DOHH2 (cell line): Measurements from ENCODE around the gene DNPH1.

Source experiments
- H3F3A ChIP-seq: fragments of 200-600 bp; sonication (generic), shearing (Covaris generic); 2 replicates; pipeline ENCODE4 v1.6.0; 2016; ENCODE audit warnings: antibody characterized with exemption, mild to moderate bottlenecking; ENCODE audit not compliant: control insufficient read depth, insufficient read depth
- H3K27ac ChIP-seq: fragments of 200-600 bp; sonication (generic); 2 replicates; pipeline ENCODE4 v1.5.1; 2014; ENCODE audit warnings: low read depth, mild to moderate bottlenecking, low read length, moderate library complexity
- H3K27me3 ChIP-seq: fragments of 200-600 bp; sonication (generic); 2 replicates; pipeline ENCODE4 v1.6.1; 2014; ENCODE audit warnings: mild to moderate bottlenecking, low read length, mixed read lengths; ENCODE audit not compliant: control insufficient read depth
- H3K36me3 ChIP-seq: fragments of 200-600 bp; sonication (generic); 2 replicates; pipeline ENCODE4 v1.6.1; 2014; ENCODE audit warnings: mild to moderate bottlenecking, low read length, moderate library complexity, mixed read lengths; ENCODE audit not compliant: control insufficient read depth
- H3K4me1 ChIP-seq: fragments of 200-600 bp; sonication (generic); 2 replicates; pipeline ENCODE4 v1.6.1; 2014; ENCODE audit warnings: mild to moderate bottlenecking, low read length, mixed read lengths; ENCODE audit not compliant: control insufficient read depth
- H3K4me2 ChIP-seq: fragments of 200-600 bp; sonication (generic); 2 replicates; pipeline ENCODE4 v1.6.0; 2014; ENCODE audit warnings: mild to moderate bottlenecking, low read length, moderate library complexity
- H3K4me3 ChIP-seq: fragments of 200-600 bp; sonication (generic); 2 replicates; pipeline ENCODE4 v1.5.1; 2014; ENCODE audit warnings: mild to moderate bottlenecking, low read length, mixed read lengths
- H3K79me2 ChIP-seq: fragments of 200-600 bp; sonication (generic); 2 replicates; pipeline ENCODE4 v1.6.1; 2014; ENCODE audit warnings: mild to moderate bottlenecking, low read length, mixed read lengths; ENCODE audit not compliant: control insufficient read depth
- H3K9me2 ChIP-seq: fragments of 200-600 bp; sonication (generic); replicated peaks from 2 replicates; pipeline ENCODE4 v1.6.1; 2014; ENCODE audit warnings: mild to moderate bottlenecking, low read length, mixed read lengths; ENCODE audit not compliant: control insufficient read depth
- H3K9me3 ChIP-seq: fragments of 200-600 bp; sonication (generic); 2 replicates; pipeline ENCODE4 v1.6.1; 2014; ENCODE audit warnings: antibody characterized with exemption, low read length, mixed read lengths; ENCODE audit not compliant: control insufficient read depth, insufficient read depth
- H4K20me1 ChIP-seq: fragments of 200-600 bp; sonication (generic); 2 replicates; pipeline ENCODE4 v1.6.0; 2014; ENCODE audit warnings: low read depth, mild to moderate bottlenecking, antibody characterized with exemption, low read length, moderate library complexity; ENCODE audit not compliant: control insufficient read depth, insufficient read depth
- CTCF ChIP-seq: fragments of 200-600 bp; sonication (generic); IDR thresholded peaks from one replicate; pipeline ENCODE4 v1.5.1; 2014; ENCODE audit warnings: antibody characterized with exemption, mild to moderate bottlenecking, low read depth, low read length; ENCODE audit not compliant: poor library complexity, severe bottlenecking
- EZH2phosphoT487 ChIP-seq: fragments of 200-600 bp; sonication (generic); IDR thresholded peaks from 2 replicates; pipeline ENCODE4 v1.6.1; 2017; ENCODE audit warnings: borderline replicate concordance, mild to moderate bottlenecking, antibody characterized with exemption, low read length, moderate library complexity, mixed read lengths

The DNPH1 gene

GRCh38 chr6:43277306-43277642 is 48.0 kb upstream of the DNPH1 start:
- peak overlapping the region; percentile 78; the same call in 1 of the 2 replicates for H3K4me2 ChIP-seq
- peaks cover 9% of the 10 kb centered on the region for H3F3A ChIP-seq
- no peaks in the 10 kb centered on the region for H3K27me3 ChIP-seq
- no peaks in the 10 kb centered on the region for H3K79me2 ChIP-seq
- no peak overlapping the region for H3K4me3 ChIP-seq
- no peaks in the 10 kb centered on the region for H4K20me1 ChIP-seq
- no peaks in the 10 kb centered on the region for H3K9me3 ChIP-seq
- no peaks in the 10 kb centered on the region for H3K36me3 ChIP-seq
- H3K27ac ChIP-seq, result no peak overlapping the region
- no peak for TF ChIP-seq EZH2phosphoT487
- peak; percentile 13 for TF ChIP-seq CTCF
- H3K9me2 ChIP-seq, result no peaks in the 10 kb centered on the region
- H3K4me1 ChIP-seq, result peaks cover 46% of the 10 kb centered on the region

- Histone ChIP-seq H3K4me3 (peak overlapping the region; percentile 67), H4K20me1 (no peaks in the 10 kb centered on the region), H3K4me1 (peaks cover 49% of the 10 kb centered on the region), H3F3A (peaks cover 14% of the 10 kb centered on the region), H3K27ac (no peak overlapping the region; the same call in 1 of the 2 replicates), H3K4me2 (peak overlapping the region; percentile 78), H3K79me2 (no peaks in the 10 kb centered on the region), H3K9me3 (no peaks in the 10 kb centered on the region), H3K36me3 (no peaks in the 10 kb centered on the region), H3K27me3 (no peaks in the 10 kb centered on the region), H3K9me2 (no peaks in the 10 kb centered on the region)
- no peak for TF ChIP-seq EZH2phosphoT487
- TF ChIP-seq CTCF, result no peak
These were observed 47.5 kb upstream of the DNPH1 start for GRCh38 chr6:43276577-43277305.

- H3K27me3 ChIP-seq, result no peaks in the 10 kb centered on the region
- no peaks in the 10 kb centered on the region for H3K79me2 ChIP-seq
- H3F3A ChIP-seq, result peaks cover 19% of the 10 kb centered on the region
- H3K9me2 ChIP-seq, result no peaks in the 10 kb centered on the region
- peak overlapping the region; percentile 78 for H3K4me2 ChIP-seq
- no peak for TF ChIP-seq CTCF
- no peak for TF ChIP-seq EZH2phosphoT487
- H4K20me1 ChIP-seq, result no peaks in the 10 kb centered on the region
- no peaks in the 10 kb centered on the region for H3K9me3 ChIP-seq
- H3K27ac ChIP-seq, result peak overlapping the region; percentile 28
- H3K36me3 ChIP-seq, result no peaks in the 10 kb centered on the region
- peak overlapping the region; percentile 67 for H3K4me3 ChIP-seq
- H3K4me1 ChIP-seq, result peaks cover 57% of the 10 kb centered on the region
These were observed 46.7 kb upstream of the DNPH1 start for GRCh38 chr6:43275801-43276576.
